ENCODE results near the gene ALKBH5.

- no peak for TF ChIP-seq GATA2 (IDR thresholded peaks at IDR 0.05; ENCODE audit: low read depth, low read length)
- TF ChIP-seq GATA3 (IDR thresholded peaks at IDR 0.05; ENCODE audit: low read depth, low read length): no peak
Observed at GRCh38 chr17:18203308-18203707, 19.7 kb downstream of the ALKBH5 start.

Data from SH-SY5Y (cell line).